Lung (tissue), 13 donors: Measurements from ENCODE around the gene ELP5. TPM values are rescaled to one million over a fixed set of nuclear protein-coding genes. Genes with fewer than 3 reads are reported as not detected.

ENCODE experiments used
- ATAC-seq: fragments of 200-7000 bp; cut with Tn5 transposase; one replicate; pipeline ENCODE4 v1.9.1; 2020; ENCODE audit warnings: moderate number of reproducible peaks; ENCODE audit not compliant: insufficient read depth, low FRiP score
- DNase-seq, 3 donors: peaks; one replicate each; pipeline ENCODE4 v3.0.0-alpha.2; 2013 to 2017
- H3K27ac ChIP-seq, 2 donors: one replicate each; pipeline ENCODE4 v1.5.1; 2013; ENCODE audit warnings: mild to moderate bottlenecking in 2 of 2, moderate library complexity in 2 of 2, control low read depth in 1 of 2, inconsistent platforms in 1 of 2, low read depth in 1 of 2, low read length in 1 of 2
- H3K27me3 ChIP-seq, 3 donors: one replicate each; pipeline ENCODE4 v1.5.1; 2013; ENCODE audit warnings: low read length in 2 of 3; ENCODE audit not compliant: control insufficient read depth in 3 of 3, insufficient read depth in 3 of 3
- H3K36me3 ChIP-seq, 4 donors: one replicate each; pipeline ENCODE4 v1.5.1; 2013; ENCODE audit warnings: low read length in 4 of 4, mild to moderate bottlenecking in 1 of 4, moderate library complexity in 1 of 4; ENCODE audit not compliant: control insufficient read depth in 4 of 4, insufficient read depth in 4 of 4
- H3K4me1 ChIP-seq, 5 donors: one replicate each; pipeline ENCODE4 v1.5.1; 2013; ENCODE audit warnings: low read length in 5 of 5, mild to moderate bottlenecking in 2 of 5, moderate library complexity in 1 of 5; ENCODE audit not compliant: control insufficient read depth in 5 of 5, insufficient read depth in 5 of 5
- H3K4me3 ChIP-seq: one replicate; pipeline ENCODE4 v1.5.1; 2013; ENCODE audit warnings: mild to moderate bottlenecking, control low read depth, moderate library complexity
- H3K9ac ChIP-seq, 2 donors: one replicate each; pipeline ENCODE4 v1.5.1; 2013; ENCODE audit warnings: low read length in 2 of 2, control low read depth in 1 of 2; ENCODE audit not compliant: insufficient read depth in 1 of 2
- H3K9me3 ChIP-seq, 4 donors: one replicate each; pipeline ENCODE4 v1.5.1; 2013; ENCODE audit warnings: low read length in 3 of 4, mild to moderate bottlenecking in 1 of 4, moderate library complexity in 1 of 4; ENCODE audit not compliant: control insufficient read depth in 4 of 4, insufficient read depth in 3 of 4
- CTCF ChIP-seq: IDR thresholded peaks from 2 replicates; pipeline ENCODE4 v1.5.1; 2012; ENCODE audit warnings: mild to moderate bottlenecking; ENCODE audit errors: control extremely low read depth, extremely low read depth
- WGBS, 2 donors: extraction: QIAGEN DNeasy Blood & Tissue Kit; methylation state at CpG; one replicate each; pipeline ENCODE4 v1.1.7; 2013; 5-methylcytosine and 5-hydroxymethylcytosine counted together
- polyA plus RNA-seq, 2 donors: library from polyadenylated mRNA; stranded (reverse); fragments of 200-250 nt; gene quantifications; one replicate each; pipeline ENCODE4 v1.2.1, GENCODE V29; 2013
- small RNA-seq: library from RNA; depleted of rRNA; stranded (forward); fragments of <200 nt; gene quantifications from one replicate; pipeline ENCODE3, GENCODE V24; 2014; ENCODE audit warnings: low replicate concordance
- total RNA-seq, 2 donors: library from RNA; depleted of rRNA in 1 of 2; stranded (reverse); fragments of >200 nt in 1 of 2; gene quantifications; one replicate each; pipeline ENCODE4 v1.2.1, GENCODE V29; 2014 to 2021
- donor health status: control.
- donor health status: control.
- donor health status: Bipolar disorder and iron deficiency.
- donor health status: healthy.
- donor health status: DM: yes; HTN: yes; CAD: no.

ELP5 gene
- total and polyA plus RNA-seq, 4 donors, result 19.8 to 63.2 (median 36.6) TPM

GRCh38 chr17:7307686-7308624, 55.9 kb downstream of the ELP5 start:
- ATAC-seq (peak; percentile 49), DNase-seq (peak in 2 of 3 donors; percentile 29 to 42)
- Histone ChIP-seq H3K4me3 (peak overlapping the region; percentile 89), H3K4me1 (peaks cover 0 to 17% (median 8%) of the 10 kb centered on the region in 5 donors), H3K27me3 (no peaks in the 10 kb centered on the region), H3K9ac (peak overlapping the region; percentile 51 to 73), H3K9me3 (peaks cover 0 to 2% (median 0%) of the 10 kb centered on the region in 4 donors), H3K36me3 (peaks cover 17 to 27% (median 25%) of the 10 kb centered on the region in 4 donors), H3K27ac (peak overlapping the region; percentile 84 to 99)
- no peak for TF ChIP-seq CTCF
- WGBS, 2 donors, result 0 to 1% methylated on average over 53 to 104 of the region's 104 CpGs

GRCh38 chr17:7308625-7309433, 56.8 kb downstream of the ELP5 start:
- ATAC-seq (peak; percentile 34), DNase-seq (peak; percentile 69 to 72 (median 70))
- no peaks in the 10 kb centered on the region for H3K27me3 ChIP-seq
- H3K9ac ChIP-seq, result peak overlapping the region; percentile 51 to 73
- peak overlapping the region; percentile 89 for H3K4me3 ChIP-seq
- peaks cover 0 to 2% (median 0%) of the 10 kb centered on the region in 4 donors for H3K9me3 ChIP-seq
- TF ChIP-seq CTCF, result no peak
- peaks cover 0 to 17% (median 11%) of the 10 kb centered on the region in 5 donors for H3K4me1 ChIP-seq
- H3K27ac ChIP-seq, result peak overlapping the region; percentile 84 to 99
- H3K36me3 ChIP-seq, result peaks cover 17 to 36% (median 32%) of the 10 kb centered on the region in 4 donors
- 0% methylated on average over 14 of the region's 14 CpGs for WGBS, 2 donors

Small RNA genes lying within 50 kb of the gene (small RNA-seq; reads per million reads assigned to genes)
- gene MIR324 (7.1 reads per million, percentile 95 among the genes with 10 or more reads in this experiment), gene RF00019 (not detected)

Other genes starting within 250 kb of the ELP5 start
Only the 30 nearest of the 35 such genes appear.
- 10 to 100 TPM in 1 of 2 donors, 1 to 10 TPM in 1; 1.3 to 23.6 TPM for gene SLC16A13, start 216.2 kb upstream of the ELP5 start, total RNA-seq
- gene SLC16A13, start 216.2 kb upstream of the ELP5 start, polyA plus RNA-seq, result 1 to 10 TPM; 4.8 to 7.9 TPM
- gene SLC16A11, start 208.1 kb upstream of the ELP5 start, total RNA-seq, result 1 to 10 TPM; 5.5 to 7.5 TPM
- 1 to 10 TPM; 1.9 to 8.9 TPM for gene SLC16A11, start 208.1 kb upstream of the ELP5 start, polyA plus RNA-seq
- 1 to 10 TPM; 3.7 to 5.2 TPM for gene CLEC10A, start 172.0 kb upstream of the ELP5 start, total RNA-seq
- gene CLEC10A, start 172.0 kb upstream of the ELP5 start, polyA plus RNA-seq, result 10 to 100 TPM; 12.7 to 18.4 TPM
- 1 to 10 TPM; 1.6 to 1.7 TPM for gene ASGR2, start 137.4 kb upstream of the ELP5 start, total RNA-seq
- gene ASGR2, start 137.4 kb upstream of the ELP5 start, polyA plus RNA-seq, result 10 to 100 TPM in 1 of 2 donors, 1 to 10 TPM in 1; 3.5 to 12.0 TPM
- 1 to 10 TPM; 5.9 to 7.0 TPM for gene ASGR1, start 72.8 kb upstream of the ELP5 start, total RNA-seq
- gene ASGR1, start 72.8 kb upstream of the ELP5 start, polyA plus RNA-seq, result 10 to 100 TPM in 1 of 2 donors, 1 to 10 TPM in 1; 5.9 to 11.2 TPM
- gene DLG4, start 32.4 kb upstream of the ELP5 start, total RNA-seq, result 10 to 100 TPM; 17.1 to 20.1 TPM
- gene DLG4, start 32.4 kb upstream of the ELP5 start, polyA plus RNA-seq, result 10 to 100 TPM; 10.0 to 13.4 TPM
- 100 to 1,000 TPM; 158 to 679 TPM for gene ACADVL, start 32.3 kb upstream of the ELP5 start, total RNA-seq
- 100 to 1,000 TPM; 412 to 774 TPM for gene ACADVL, start 32.3 kb upstream of the ELP5 start, polyA plus RNA-seq
- gene DVL2, start 17.7 kb upstream of the ELP5 start, total RNA-seq, result 10 to 100 TPM; 45.3 to 57.5 TPM
- gene DVL2, start 17.7 kb upstream of the ELP5 start, polyA plus RNA-seq, result 10 to 100 TPM; 22.2 to 25.1 TPM
- 10 to 100 TPM; 25.4 to 27.3 TPM for gene PHF23, start 12.8 kb upstream of the ELP5 start, total RNA-seq
- 10 to 100 TPM; 27.2 to 40.5 TPM for gene PHF23, start 12.8 kb upstream of the ELP5 start, polyA plus RNA-seq
- gene GABARAP, start 9.8 kb upstream of the ELP5 start, total RNA-seq, result 100 to 1,000 TPM; 315 to 496 TPM
- 1,000 to 10,000 TPM in 1 of 2 donors, 100 to 1,000 TPM in 1; 874 to 1,149 TPM for gene GABARAP, start 9.8 kb upstream of the ELP5 start, polyA plus RNA-seq
- gene CTDNEP1, start 481 bp upstream of the ELP5 start, total RNA-seq, result 100 to 1,000 TPM in 1 of 2 donors, 10 to 100 TPM in 1; 76.0 to 126 TPM
- 100 to 1,000 TPM in 1 of 2 donors, 10 to 100 TPM in 1; 72.5 to 105 TPM for gene CTDNEP1, start 481 bp upstream of the ELP5 start, polyA plus RNA-seq
- gene CLDN7, start 10.3 kb downstream of the ELP5 start, total RNA-seq, result 100 to 1,000 TPM; 117 to 171 TPM
- gene CLDN7, start 10.3 kb downstream of the ELP5 start, polyA plus RNA-seq, result 100 to 1,000 TPM; 119 to 199 TPM
- 1 to 10 TPM; 1.2 to 2.0 TPM for gene SLC2A4, start 29.5 kb downstream of the ELP5 start, total RNA-seq
- 1 to 10 TPM; 1.1 to 1.3 TPM for gene SLC2A4, start 29.5 kb downstream of the ELP5 start, polyA plus RNA-seq
- under 1 TPM; 0.28 to 0.57 TPM for gene YBX2, start 42.4 kb downstream of the ELP5 start, total RNA-seq
- gene YBX2, start 42.4 kb downstream of the ELP5 start, polyA plus RNA-seq, result under 1 TPM; 0.03 to 0.53 TPM
- gene EIF5A, start 55.4 kb downstream of the ELP5 start, total RNA-seq, result 100 to 1,000 TPM; 104 to 516 TPM
- gene EIF5A, start 55.4 kb downstream of the ELP5 start, polyA plus RNA-seq, result 100 to 1,000 TPM; 596 to 607 TPM
- 10 to 100 TPM; 23.8 to 57.0 TPM for gene GPS2, start 63.1 kb downstream of the ELP5 start, total RNA-seq
- 10 to 100 TPM; 68.6 to 71.6 TPM for gene GPS2, start 63.1 kb downstream of the ELP5 start, polyA plus RNA-seq
- 10 to 100 TPM; 21.7 to 33.9 TPM for gene NEURL4, start 77.1 kb downstream of the ELP5 start, total RNA-seq
- 10 to 100 TPM; 17.3 to 27.0 TPM for gene NEURL4, start 77.1 kb downstream of the ELP5 start, polyA plus RNA-seq
- gene ACAP1, start 84.3 kb downstream of the ELP5 start, total RNA-seq, result 10 to 100 TPM in 1 of 2 donors, 1 to 10 TPM in 1; 9.2 to 27.0 TPM
- gene ACAP1, start 84.3 kb downstream of the ELP5 start, polyA plus RNA-seq, result 10 to 100 TPM; 17.2 to 39.4 TPM
- 10 to 100 TPM in 1 of 2 donors, 1 to 10 TPM in 1; 5.9 to 14.9 TPM for gene KCTD11, start 99.9 kb downstream of the ELP5 start, total RNA-seq
- gene KCTD11, start 99.9 kb downstream of the ELP5 start, polyA plus RNA-seq, result 10 to 100 TPM; 11.1 to 14.1 TPM
- gene TMEM95, start 102.9 kb downstream of the ELP5 start, total RNA-seq, result not detected
- not detected for gene TMEM95, start 102.9 kb downstream of the ELP5 start, polyA plus RNA-seq
- gene TNK1, start 128.9 kb downstream of the ELP5 start, total RNA-seq, result 1 to 10 TPM; 5.4 to 8.2 TPM
- gene TNK1, start 128.9 kb downstream of the ELP5 start, polyA plus RNA-seq, result 1 to 10 TPM; 3.7 to 6.0 TPM
- 10 to 100 TPM; 32.4 to 43.0 TPM for gene PLSCR3, start 142.3 kb downstream of the ELP5 start, total RNA-seq
- 10 to 100 TPM; 19.2 to 36.0 TPM for gene PLSCR3, start 142.3 kb downstream of the ELP5 start, polyA plus RNA-seq
- gene TMEM256, start 151.9 kb downstream of the ELP5 start, total RNA-seq, result 10 to 100 TPM; 70.2 to 78.7 TPM
- 100 to 1,000 TPM in 1 of 2 donors, 10 to 100 TPM in 1; 71.6 to 247 TPM for gene TMEM256, start 151.9 kb downstream of the ELP5 start, polyA plus RNA-seq
- 10 to 100 TPM; 11.2 to 15.2 TPM for gene NLGN2, start 155.6 kb downstream of the ELP5 start, total RNA-seq
- gene NLGN2, start 155.6 kb downstream of the ELP5 start, polyA plus RNA-seq, result 1 to 10 TPM; 5.0 to 5.1 TPM
- gene SPEM1, start 168.1 kb downstream of the ELP5 start, total RNA-seq, result not detected
- not detected for gene SPEM1, start 168.1 kb downstream of the ELP5 start, polyA plus RNA-seq
- not detected for gene SPEM2, start 173.4 kb downstream of the ELP5 start, total RNA-seq
- gene SPEM2, start 173.4 kb downstream of the ELP5 start, polyA plus RNA-seq, result not detected
- not detected for gene SPEM3, start 176.6 kb downstream of the ELP5 start, total RNA-seq
- not detected for gene SPEM3, start 176.6 kb downstream of the ELP5 start, polyA plus RNA-seq
- 1 to 10 TPM; 4.8 to 9.0 TPM for gene TMEM102, start 183.2 kb downstream of the ELP5 start, total RNA-seq
- gene TMEM102, start 183.2 kb downstream of the ELP5 start, polyA plus RNA-seq, result 1 to 10 TPM; 5.5 to 8.4 TPM
- gene FGF11, start 187.3 kb downstream of the ELP5 start, total RNA-seq, result 1 to 10 TPM in 1 of 2 donors, under 1 TPM in 1; 0.52 to 3.5 TPM
- under 1 TPM; 0.47 to 0.79 TPM for gene FGF11, start 187.3 kb downstream of the ELP5 start, polyA plus RNA-seq
- gene CHRNB1, start 192.8 kb downstream of the ELP5 start, total RNA-seq, result 10 to 100 TPM; 10.5 to 10.7 TPM
- 10 to 100 TPM in 1 of 2 donors, 1 to 10 TPM in 1; 7.0 to 11.9 TPM for gene CHRNB1, start 192.8 kb downstream of the ELP5 start, polyA plus RNA-seq